ENCODE results near the gene P2RY2. TPM values are rescaled to one million over a fixed set of nuclear protein-coding genes. Genes with fewer than 3 reads are reported as not detected.

The P2RY2 gene
- total and polyA plus RNA-seq, 7 donors: 18.7 to 90.9 (median 44.2) TPM

- intact Hi-C loops (cut with DNase I): no loop called here
- no peaks in the 10 kb centered on the region for H3K9me3 ChIP-seq
- WGBS, 3 donors: 84 to 95% (median 94%) methylated on average over 4 of the region's 4 CpGs
- H3K36me3 ChIP-seq (ENCODE audit: insufficient read depth in 1 of 2, low read depth in 1 of 2): no peaks in the 10 kb centered on the region
- no peaks in the 10 kb centered on the region for H3K4me1 ChIP-seq
- TF ChIP-seq, protein P1, sequence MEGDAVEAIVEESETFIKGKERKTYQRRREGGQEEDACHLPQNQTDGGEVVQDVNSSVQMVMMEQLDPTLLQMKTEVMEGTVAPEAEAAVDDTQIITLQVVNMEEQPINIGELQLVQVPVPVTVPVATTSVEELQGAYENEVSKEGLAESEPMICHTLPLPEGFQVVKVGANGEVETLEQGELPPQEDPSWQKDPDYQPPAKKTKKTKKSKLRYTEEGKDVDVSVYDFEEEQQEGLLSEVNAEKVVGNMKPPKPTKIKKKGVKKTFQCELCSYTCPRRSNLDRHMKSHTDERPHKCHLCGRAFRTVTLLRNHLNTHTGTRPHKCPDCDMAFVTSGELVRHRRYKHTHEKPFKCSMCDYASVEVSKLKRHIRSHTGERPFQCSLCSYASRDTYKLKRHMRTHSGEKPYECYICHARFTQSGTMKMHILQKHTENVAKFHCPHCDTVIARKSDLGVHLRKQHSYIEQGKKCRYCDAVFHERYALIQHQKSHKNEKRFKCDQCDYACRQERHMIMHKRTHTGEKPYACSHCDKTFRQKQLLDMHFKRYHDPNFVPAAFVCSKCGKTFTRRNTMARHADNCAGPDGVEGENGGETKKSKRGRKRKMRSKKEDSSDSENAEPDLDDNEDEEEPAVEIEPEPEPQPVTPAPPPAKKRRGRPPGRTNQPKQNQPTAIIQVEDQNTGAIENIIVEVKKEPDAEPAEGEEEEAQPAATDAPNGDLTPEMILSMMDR (IDR thresholded peaks at IDR 0.05): no peak
- H3K27ac ChIP-seq: no peak overlapping the region
- no peaks in the 10 kb centered on the region for H3K27me3 ChIP-seq (ENCODE audit: insufficient read depth in 3 of 3, low read length in 2 of 3)
- ATAC-seq (no peak), DNase-seq (no peak)
- H3K4me3 ChIP-seq: no peak overlapping the region
These were observed 18.6 kb upstream of the P2RY2 start for GRCh38 chr11:73199446-73199845.

DNA sequence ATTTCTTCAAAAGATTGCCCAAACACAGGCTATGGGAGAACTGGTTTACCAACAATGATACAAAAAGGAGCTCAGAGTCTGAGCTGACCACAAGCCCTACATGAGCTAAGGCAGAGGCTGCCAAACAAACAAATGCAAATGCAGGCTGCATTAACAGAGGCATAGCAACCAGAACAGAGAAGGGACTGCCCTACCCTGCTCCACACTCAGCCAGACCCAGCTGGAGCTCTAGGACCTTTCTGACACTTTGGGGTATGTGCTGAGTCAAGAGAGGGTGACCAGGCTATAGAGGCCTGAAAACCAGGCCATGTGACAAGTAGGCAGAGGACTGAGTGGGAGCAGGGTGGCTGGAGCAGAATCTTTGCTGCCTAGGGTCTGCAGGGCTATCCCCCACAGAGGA, 17.8 kb upstream of the P2RY2 start:
- Histone ChIP-seq H3K27ac (no peak overlapping the region), H3K4me1 (peaks cover 3% of the 10 kb centered on the region), H3K4me3 (no peak overlapping the region), H3K36me3 (ENCODE audit: insufficient read depth in 1 of 2, low read depth in 1 of 2) (no peaks in the 10 kb centered on the region), H3K27me3 (ENCODE audit: insufficient read depth in 3 of 3, low read length in 2 of 3) (no peaks in the 10 kb centered on the region), H3K9me3 (no peaks in the 10 kb centered on the region)
- peak in 2 of 4 donors; percentile 20 to 46 for ATAC-seq
- TF ChIP-seq, protein P1 (IDR thresholded peaks at IDR 0.05): no peak
- intact Hi-C loops (cut with DNase I): no loop called here
- peak in 1 of 2 donors; percentile 26 for DNase-seq

- ATAC-seq (no peak), DNase-seq (peak in 1 of 2 donors; percentile 61)
- WGBS, 3 donors: 71 to 78% (median 72%) methylated on average over 6 of the region's 6 CpGs
- Histone ChIP-seq H3K27me3 (ENCODE audit: insufficient read depth in 3 of 3, low read length in 2 of 3) (no peaks in the 10 kb centered on the region), H3K4me3 (no peak overlapping the region), H3K4me1 (peaks cover 13% of the 10 kb centered on the region), H3K27ac (no peak overlapping the region), H3K9me3 (no peaks in the 10 kb centered on the region), H3K36me3 (ENCODE audit: insufficient read depth in 1 of 2, low read depth in 1 of 2) (no peaks in the 10 kb centered on the region)
- TF ChIP-seq, protein P1 (IDR thresholded peaks at IDR 0.05): no peak
- intact Hi-C loops (cut with DNase I): no loop called here
These were observed 16.8 kb upstream of the P2RY2 start for GRCh38 chr11:73201249-73201648.

DNA sequence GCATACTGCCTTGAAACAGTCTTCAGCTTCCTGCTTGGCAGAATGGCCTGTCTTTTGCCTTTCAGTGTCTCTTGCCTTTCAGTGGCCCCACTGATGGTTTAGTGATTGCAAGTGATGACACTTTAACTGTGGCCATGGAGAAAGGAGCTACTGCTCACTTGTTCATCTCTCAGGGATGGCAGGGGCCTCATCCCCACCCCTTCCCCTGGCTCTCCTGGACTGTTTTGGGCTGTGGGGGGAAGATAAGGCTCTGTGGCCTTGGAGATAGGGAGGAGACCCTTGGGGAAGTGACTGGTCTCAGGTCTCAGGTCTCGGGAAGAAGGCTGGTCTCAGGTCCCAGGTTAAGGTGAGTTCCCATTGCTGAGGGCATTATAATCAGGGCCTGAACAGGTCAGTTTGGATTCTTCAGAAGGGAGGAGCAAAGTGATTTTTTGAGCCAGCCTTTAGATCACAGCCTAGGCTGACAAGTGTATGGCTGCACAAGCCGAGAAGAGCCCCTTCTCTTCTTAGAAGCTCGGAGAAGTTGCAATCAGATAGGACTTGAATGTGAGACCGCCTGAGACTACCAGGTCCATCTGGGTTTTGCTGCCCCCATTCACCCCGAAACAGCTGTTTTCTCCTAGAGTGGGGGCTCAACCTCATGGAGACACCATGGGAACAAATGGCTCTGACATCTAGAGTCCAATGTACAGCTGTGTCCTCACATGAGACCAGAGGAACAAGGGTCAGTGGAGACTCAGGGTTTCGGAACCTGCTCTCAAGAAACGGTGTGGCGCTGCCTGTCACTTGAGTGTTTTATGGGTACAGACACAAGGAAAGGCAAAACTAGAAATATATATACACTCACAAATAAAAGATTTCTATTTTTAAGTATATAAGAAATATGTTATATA, 15.9 kb upstream of the P2RY2 start:
- Histone ChIP-seq H3K4me3 (no peak overlapping the region), H3K27me3 (ENCODE audit: insufficient read depth in 3 of 3, low read length in 2 of 3) (no peaks in the 10 kb centered on the region), H3K27ac (no peak overlapping the region), H3K36me3 (ENCODE audit: insufficient read depth in 1 of 2, low read depth in 1 of 2) (no peaks in the 10 kb centered on the region), H3K9me3 (no peaks in the 10 kb centered on the region), H3K4me1 (peaks cover 14% of the 10 kb centered on the region)
- TF ChIP-seq, protein P1 (IDR thresholded peaks at IDR 0.05): no peak
- peak in 1 of 2 donors; percentile 17 for DNase-seq
- 95 to 96% (median 96%) methylated on average over 8 of the region's 8 CpGs for WGBS, 3 donors
- ATAC-seq: no peak
- intact Hi-C loops (cut with DNase I): no loop called here

Measured in psoas muscle (tissue), 8 donors.